ENCODE data around the gene NT5C. TPM values are rescaled to one million over a fixed set of nuclear protein-coding genes. Genes with fewer than 3 reads are reported as not detected.

The NT5C gene
- total RNA-seq, 1 donor from 2014 or later, result 41.5 TPM

DNA sequence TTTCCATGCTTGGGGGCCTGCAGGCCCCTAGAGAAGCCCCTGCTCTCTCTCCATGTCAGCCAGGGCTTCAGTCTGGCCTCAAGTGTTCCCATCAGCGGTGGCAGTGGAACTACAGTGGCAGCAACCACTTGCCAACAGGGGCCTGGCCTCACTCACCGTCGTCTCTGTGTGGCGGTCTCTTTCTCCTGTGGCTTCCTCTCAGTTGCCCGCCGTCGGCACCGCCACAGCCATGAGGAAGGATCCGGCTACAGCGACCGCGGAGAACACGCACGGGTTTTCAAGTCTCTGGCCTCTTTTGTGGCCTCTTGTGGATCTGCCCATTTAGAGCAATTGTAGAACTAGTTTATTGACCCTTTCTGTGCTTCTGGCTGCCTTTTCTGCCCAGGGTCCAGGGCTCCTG lies 13.2 kb downstream of the NT5C start:
- no peak for DNase-seq (ENCODE audit: extremely low read depth, low read depth, low spot score)

GRCh38 chr17:75116737-75117136 lies 14.8 kb downstream of the NT5C start:
- no peak for DNase-seq (ENCODE audit: extremely low read depth, low read depth, low spot score)

DNA sequence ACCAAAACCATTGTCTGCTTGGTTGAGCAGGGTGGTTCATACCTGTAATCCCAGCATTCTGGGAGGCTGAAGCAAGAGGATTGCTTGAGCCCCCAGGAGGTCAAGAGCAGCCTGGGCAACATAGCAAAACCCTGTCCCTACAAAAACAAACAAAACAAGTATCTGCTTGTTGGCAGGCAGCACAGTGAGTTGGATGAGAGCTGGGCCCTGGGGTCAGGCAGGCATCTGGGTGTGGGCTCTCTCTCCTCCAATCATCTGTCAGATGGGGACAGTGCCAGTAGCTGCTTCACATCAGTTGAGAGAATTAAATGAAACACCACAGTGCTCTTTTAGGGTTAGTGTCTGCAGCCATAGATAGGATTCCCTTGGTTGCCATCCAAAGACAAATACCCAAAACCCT lies 16.0 kb downstream of the NT5C start:
- no peak for DNase-seq (ENCODE audit: extremely low read depth, low read depth, low spot score)

DNA sequence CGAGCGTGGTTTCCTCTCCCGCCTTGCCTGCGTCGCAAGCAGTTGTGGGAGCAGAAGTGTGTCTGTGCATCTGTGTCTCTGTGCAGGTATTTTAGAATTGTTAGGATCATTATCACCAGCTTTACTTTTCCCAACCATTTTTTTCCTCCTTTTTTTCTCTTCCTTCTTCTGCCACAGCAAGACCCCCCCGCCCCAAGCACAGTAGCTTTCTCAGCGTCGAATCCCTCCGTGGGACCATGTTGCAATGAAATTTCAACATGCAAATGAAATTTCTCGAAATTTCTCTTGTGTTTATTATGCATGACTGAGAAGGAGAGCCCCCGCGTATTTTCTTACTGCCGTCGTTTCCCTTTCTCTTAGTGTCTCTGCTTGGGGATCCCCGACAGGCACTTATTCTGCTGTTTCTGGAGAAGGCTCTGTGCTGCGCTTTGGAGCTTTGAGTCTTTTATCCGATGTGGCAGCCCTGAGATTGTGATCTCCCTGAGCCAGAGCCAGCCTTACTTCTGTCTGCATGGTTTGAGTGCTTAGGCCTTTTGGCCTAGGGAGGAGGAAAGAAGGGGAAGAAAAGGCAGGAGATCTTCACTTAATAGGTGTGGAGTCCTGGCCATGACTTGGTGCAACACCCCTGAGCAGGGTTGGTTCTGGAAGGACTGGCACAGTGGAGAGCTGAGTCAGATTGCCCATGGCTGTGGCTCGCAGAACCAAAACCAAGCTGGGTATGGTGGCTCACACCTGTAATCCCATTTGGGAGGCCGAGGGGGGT lies 16.8 kb downstream of the NT5C start:
- DNase-seq (ENCODE audit: extremely low read depth, low read depth, low spot score), result no peak

- DNase-seq (ENCODE audit: extremely low read depth, low read depth, low spot score), result peak; percentile 85
Measured at GRCh38 chr17:75113798-75114551, 17.6 kb downstream of the NT5C start.

- DNase-seq (ENCODE audit: extremely low read depth, low read depth, low spot score), result no peak
Measured at GRCh38 chr17:75111777-75112335, 19.7 kb downstream of the NT5C start.

GRCh38 chr17:75110234-75110937 lies 21.2 kb downstream of the NT5C start:
- no peak for DNase-seq (ENCODE audit: extremely low read depth, low read depth, low spot score)

DNA sequence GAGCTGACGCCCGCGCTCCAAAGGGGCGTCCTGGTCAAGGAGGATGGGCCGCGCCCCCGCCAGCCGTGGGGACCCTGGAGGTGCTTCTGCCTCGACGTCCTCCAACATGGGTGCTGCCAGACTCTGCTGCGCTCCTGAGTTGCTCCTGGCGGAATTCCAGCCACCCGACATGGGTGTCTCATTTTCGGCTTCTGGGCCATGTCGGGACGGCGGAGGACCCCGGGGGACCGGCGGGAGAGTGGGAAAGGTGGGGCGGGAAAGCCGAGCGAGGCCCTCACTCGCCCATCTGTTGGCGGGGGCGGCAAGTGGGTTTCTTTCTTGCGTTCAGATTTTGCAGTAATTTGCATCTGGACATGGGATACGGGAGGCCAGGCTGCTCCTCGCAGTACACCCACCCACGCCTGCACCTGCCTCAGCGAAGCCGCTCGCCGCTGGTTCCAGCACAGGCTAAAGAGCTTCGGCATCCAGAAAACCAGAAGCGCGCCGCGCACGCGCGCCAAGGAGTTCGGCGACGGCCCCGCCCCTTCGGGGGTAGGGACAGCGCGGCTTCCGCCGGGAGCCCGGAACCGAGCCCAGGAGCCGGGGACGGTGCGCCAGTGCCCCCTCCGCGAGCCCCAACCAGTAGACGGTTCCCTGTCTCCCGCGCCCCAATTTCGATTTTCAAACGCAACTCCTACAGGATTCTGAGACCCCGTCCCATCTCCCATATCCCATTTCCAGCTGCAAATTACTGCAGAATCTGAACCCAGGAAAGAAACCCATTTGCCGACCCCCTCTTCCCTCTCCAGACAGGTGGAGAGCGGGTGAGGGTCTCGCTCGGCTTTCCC lies 21.9 kb downstream of the NT5C start, which contains the start of gene ARMC7:
TSS of gene ARMC7 (plus strand) at position 563 of the 827 bp plus-strand sequence. CDS start 320 bp downstream, outside the sequence.
- DNase-seq (ENCODE audit: extremely low read depth, low read depth, low spot score), result no peak

DNA sequence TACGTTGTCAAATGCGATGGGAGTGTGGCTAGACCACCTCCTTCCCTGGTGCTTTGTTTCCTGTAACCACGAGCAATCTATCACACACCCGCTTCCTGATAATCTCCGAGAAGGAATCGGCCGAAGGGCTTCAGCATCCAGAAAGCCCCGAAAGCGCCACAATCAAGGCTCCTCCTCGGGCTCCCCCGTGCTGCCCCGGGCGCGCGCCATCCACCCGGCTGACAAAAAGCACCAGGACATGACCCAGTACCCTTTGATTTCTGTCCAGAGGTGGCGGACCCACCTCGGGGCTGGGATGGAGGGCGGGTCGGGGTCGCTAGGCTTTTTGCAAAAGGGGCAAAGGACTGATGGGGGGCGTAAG lies 22.5 kb downstream of the NT5C start:
- no peak for DNase-seq (ENCODE audit: extremely low read depth, low read depth, low spot score)

DNA sequence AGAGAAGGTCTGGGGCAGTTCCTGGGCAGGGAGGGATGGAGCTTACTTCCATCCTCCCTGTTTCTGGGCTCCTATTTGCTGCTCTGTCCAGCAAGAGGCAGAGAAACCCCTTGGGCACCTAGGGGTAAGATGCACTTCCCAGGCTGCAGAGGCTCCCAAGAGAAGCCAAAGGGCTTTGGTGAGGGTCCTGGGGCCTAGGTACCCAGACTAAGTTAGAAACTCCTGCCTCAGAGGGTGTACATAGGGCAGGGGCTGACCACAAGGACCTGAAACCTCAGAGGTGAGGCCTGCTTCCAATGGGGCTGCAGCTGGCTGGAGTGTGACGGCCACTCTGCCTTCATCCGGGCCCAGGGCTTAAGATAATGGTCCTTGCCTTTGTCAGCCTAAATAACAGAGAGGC lies 23.3 kb downstream of the NT5C start:
- DNase-seq (ENCODE audit: extremely low read depth, low read depth, low spot score), result no peak

DNA sequence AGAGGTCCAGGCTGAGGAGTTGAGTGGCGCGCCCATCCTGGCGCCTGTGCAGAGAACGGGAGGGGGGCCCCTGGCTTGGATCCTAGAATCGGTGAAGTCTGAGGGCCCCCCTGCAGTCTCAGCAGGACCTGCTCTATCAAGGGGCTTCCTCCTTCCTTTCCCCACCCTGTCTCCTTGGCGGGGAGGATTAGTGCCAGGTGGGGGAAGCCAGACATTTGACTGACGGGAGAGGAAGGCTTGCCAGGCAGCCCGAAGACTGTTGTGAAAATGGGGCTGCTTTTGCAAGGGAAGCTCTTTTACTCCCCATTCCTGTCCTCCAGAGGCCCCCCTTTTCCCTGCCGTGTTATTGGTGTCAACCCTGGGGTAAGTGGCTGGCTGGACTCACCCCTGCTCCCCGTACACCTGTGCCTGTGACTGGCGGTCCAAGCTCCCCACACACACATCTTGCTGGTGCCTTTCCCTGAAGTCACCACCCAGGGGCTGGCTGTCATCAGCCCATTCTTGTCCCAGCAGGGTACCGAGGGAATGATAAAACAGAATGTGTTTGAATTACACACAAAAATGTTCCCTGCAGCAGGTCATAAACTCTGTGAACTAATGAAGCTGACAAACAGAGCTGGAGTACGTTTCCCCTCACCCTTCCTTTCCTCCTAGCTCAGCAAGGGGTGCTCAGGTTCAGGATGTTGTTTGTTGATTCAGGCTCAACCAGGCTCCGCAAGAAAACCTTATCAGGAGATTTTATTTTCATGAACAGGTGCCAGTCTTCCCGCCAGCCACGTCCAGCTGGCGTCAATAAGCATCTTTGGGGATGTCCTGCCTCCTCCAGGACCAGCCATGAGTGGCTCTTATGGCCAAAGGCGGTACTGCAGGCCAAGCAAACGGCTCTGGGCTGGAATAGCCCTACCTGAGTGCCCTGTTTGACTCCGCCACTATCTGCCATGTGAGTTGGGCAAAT lies 26.1 kb downstream of the NT5C start:
- peak; percentile 25 for DNase-seq (ENCODE audit: extremely low read depth, low read depth, low spot score)

GRCh38 chr17:75103601-75104554 lies 27.7 kb downstream of the NT5C start:
- no peak for DNase-seq (ENCODE audit: extremely low read depth, low read depth, low spot score)

- no peak for DNase-seq (ENCODE audit: extremely low read depth, low read depth, low spot score)
Measured at GRCh38 chr17:75102385-75102821, 29.1 kb downstream of the NT5C start.

DNA sequence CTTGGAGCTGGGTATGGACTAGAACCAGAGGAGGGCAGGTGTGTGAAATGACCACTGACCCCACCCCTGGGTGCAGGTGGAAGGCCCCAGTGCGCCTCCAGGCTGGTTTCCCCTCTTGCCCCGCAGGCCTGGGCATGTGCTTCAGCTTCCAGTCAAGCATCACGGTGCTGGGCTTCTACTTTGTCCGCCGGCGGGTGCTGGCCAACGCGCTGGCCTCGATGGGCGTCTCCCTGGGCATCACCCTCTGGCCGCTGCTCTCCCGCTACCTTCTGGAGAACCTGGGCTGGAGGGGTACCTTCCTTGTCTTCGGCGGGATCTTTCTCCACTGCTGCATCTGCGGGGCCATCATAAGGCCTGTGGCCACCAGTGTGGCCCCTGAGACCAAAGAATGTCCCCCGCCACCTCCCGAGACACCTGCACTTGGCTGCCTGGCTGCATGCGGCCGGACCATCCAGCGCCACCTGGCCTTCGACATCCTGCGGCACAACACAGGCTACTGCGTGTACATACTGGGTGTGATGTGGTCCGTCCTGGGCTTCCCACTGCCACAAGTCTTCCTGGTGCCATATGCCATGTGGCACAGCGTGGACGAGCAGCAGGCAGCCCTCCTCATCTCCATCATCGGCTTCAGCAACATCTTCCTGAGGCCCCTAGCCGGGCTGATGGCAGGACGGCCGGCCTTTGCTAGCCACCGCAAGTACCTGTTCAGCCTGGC lies 31.5 kb downstream of the NT5C start:
- DNase-seq (ENCODE audit: extremely low read depth, low read depth, low spot score), result no peak

DNA sequence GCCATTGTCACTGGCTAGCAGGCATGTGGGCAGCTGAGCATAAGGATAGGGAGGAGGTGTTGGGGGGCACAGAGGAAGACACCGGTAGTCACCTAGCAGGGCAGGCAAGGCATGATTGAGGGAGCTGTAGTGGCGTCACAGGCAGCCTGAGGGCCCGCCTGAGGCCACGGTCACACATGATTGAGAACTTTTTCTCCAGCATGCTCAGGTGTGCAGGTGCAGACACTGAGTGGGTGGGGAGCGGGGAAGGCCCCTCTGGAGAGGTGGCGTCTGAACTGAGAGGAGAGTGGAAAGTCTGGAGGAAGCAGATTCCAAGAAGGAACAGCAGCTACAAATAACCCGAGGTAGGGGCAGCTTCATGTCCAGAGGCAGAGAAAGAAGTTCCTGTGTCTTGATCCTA lies 32.7 kb downstream of the NT5C start:
- no peak for DNase-seq (ENCODE audit: extremely low read depth, low read depth, low spot score)

DNA sequence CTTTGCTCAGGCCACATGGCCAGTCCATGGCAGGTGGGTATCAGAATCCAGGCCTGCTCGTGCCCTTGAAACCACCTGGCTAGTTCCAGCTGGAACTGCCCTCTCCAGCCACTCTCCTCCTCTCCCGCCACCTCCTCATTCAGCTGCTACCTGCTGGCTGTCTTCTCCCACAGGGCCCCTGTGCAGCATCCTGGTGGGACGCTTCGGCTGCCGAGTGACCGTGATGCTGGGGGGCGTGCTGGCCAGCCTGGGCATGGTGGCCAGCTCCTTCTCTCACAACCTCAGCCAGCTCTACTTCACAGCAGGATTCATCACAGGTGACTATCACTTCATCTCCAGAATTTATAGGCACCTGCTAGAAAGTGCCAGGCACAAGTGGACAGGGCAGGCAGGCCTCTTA lies 33.7 kb downstream of the NT5C start:
- no peak for DNase-seq (ENCODE audit: extremely low read depth, low read depth, low spot score)

DNA sequence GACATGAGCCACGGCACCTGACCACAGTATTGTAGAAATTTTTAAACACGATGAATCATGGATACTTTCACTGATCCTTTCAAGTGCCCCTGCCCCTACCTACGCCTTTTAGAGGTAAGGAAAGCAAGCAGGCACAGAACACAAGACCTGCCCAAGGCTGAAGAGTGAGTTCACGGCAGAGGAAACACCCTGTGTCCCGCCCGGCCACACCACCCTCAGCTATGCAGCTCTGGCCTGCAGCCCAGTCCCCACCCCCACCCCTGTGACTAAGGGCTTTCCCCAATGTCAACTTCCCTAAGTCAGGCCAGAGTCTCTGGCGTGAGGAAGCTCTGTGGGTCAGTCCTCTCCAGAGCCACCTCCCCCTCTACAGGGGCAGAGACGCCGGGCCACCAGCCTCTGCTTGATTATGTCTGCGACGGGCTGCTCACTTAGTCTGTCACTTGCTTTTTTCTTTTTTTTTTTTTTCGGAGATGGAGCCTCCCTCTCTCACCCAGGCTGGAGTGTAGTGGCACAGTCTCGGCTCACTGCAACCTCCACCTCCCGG lies 35.4 kb downstream of the NT5C start:
- DNase-seq (ENCODE audit: extremely low read depth, low read depth, low spot score), result peak; percentile 34
